ENCODE data around the gene IGSF21. TPM values are rescaled to one million over a fixed set of nuclear protein-coding genes. Genes with fewer than 3 reads are reported as not detected.

IGSF21 gene
- total and polyA plus RNA-seq, 2 donors (not counting 1 experiment from before 2014, with no cell fraction given) = not detected

DNA sequence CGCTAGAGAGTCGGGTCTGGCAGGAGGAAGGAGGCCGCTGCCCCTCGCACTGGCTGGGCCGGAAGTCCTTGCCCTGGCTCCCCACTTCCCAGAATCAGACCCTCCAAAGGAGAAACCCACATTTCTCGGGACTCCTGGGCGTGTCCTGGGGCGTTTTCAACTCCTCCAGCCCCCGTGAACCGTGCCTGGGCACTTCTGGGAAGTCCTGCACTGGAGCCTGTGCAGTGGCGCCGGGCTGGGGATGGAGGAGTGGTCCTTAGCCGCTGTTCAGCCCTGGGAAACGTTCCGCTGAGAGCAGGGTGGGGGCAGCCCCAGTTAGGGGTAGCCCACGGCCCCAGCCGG lies 3.0 kb downstream of the IGSF21 start:
- H2AFZ ChIP-seq (ENCODE audit: insufficient read depth, low read depth, low read length, poor library complexity, severe bottlenecking) = no peak overlapping the region
- TF ChIP-seq, protein P1, sequence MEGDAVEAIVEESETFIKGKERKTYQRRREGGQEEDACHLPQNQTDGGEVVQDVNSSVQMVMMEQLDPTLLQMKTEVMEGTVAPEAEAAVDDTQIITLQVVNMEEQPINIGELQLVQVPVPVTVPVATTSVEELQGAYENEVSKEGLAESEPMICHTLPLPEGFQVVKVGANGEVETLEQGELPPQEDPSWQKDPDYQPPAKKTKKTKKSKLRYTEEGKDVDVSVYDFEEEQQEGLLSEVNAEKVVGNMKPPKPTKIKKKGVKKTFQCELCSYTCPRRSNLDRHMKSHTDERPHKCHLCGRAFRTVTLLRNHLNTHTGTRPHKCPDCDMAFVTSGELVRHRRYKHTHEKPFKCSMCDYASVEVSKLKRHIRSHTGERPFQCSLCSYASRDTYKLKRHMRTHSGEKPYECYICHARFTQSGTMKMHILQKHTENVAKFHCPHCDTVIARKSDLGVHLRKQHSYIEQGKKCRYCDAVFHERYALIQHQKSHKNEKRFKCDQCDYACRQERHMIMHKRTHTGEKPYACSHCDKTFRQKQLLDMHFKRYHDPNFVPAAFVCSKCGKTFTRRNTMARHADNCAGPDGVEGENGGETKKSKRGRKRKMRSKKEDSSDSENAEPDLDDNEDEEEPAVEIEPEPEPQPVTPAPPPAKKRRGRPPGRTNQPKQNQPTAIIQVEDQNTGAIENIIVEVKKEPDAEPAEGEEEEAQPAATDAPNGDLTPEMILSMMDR (IDR thresholded peaks at IDR 0.05) = no peak
- TF ChIP-seq EZH2 (IDR thresholded peaks at IDR 0.05; ENCODE audit: borderline replicate concordance, insufficient read depth, low read depth, low read length, poor library complexity, severe bottlenecking) = no peak
- H3K4me3 ChIP-seq (ENCODE audit: control extremely low read depth in 1 of 5, extremely low read depth in 1 of 5, insufficient read depth in 1 of 5, low read depth in 2 of 5, low read length in 4 of 5) = no peak overlapping the region
- Mint-ChIP-seq H3K4me1 (peaks cover 14% of the 10 kb centered on the region), H3K27me3 (peaks cover 73% of the 10 kb centered on the region), H3K27ac (no peak overlapping the region), H3K9me3 (ENCODE audit: insufficient read depth) (no peaks in the 10 kb centered on the region), H3K4me3 (no peak overlapping the region)
- H3K27ac ChIP-seq (ENCODE audit: low read length in 2 of 2) = no peak overlapping the region
- CTCF ChIA-PET = no interaction called here
- DNase-seq = no peak
- no peaks in the 10 kb centered on the region for H3K79me2 ChIP-seq (ENCODE audit: control insufficient read depth, insufficient read depth, low read length)
- no peak overlapping the region for H3K9ac ChIP-seq (ENCODE audit: low read length)
- peaks cover 3% of the 10 kb centered on the region in 2 donors for H3K4me1 ChIP-seq (ENCODE audit: control insufficient read depth in 2 of 2, insufficient read depth in 2 of 2, low read length in 2 of 2)
- POLR2A ChIA-PET = no interaction called here
- 4% methylated on average over 15 of the region's 17 CpGs for WGBS (ENCODE audit: insufficient coverage)
- intact Hi-C loops (cut with micrococcal nuclease) = no loop called here
- H3K9me3 ChIP-seq (ENCODE audit: control extremely low read depth in 1 of 3, control insufficient read depth in 2 of 3, insufficient read depth in 1 of 3, low read length in 2 of 3) = peaks cover 0 to 4% (median 0%) of the 10 kb centered on the region in 3 donors
- peaks cover 0 to 62% (median 23%) of the 10 kb centered on the region in 4 experiments for H3K27me3 ChIP-seq (replicated peaks in 1 of 4; ENCODE audit: control extremely low read depth in 1 of 4, control insufficient read depth in 3 of 4, insufficient read depth in 4 of 4, low read length in 3 of 4)
- ATAC-seq (ENCODE audit: low read depth) = no peak
- H4K20me1 ChIP-seq (ENCODE audit: control insufficient read depth, insufficient read depth, low read length, poor library complexity, severe bottlenecking) = no peaks in the 10 kb centered on the region
- peak overlapping the region; percentile 27 for H3K4me2 ChIP-seq (replicated peaks; ENCODE audit: low read depth, low read length, poor library complexity, severe bottlenecking)
- H3K36me3 ChIP-seq (replicated peaks in 1 of 2; ENCODE audit: control extremely low read depth in 1 of 2, control insufficient read depth in 1 of 2, extremely low read depth in 1 of 2, insufficient read depth in 2 of 2, low read length in 1 of 2) = no peaks in the 10 kb centered on the region

DNA sequence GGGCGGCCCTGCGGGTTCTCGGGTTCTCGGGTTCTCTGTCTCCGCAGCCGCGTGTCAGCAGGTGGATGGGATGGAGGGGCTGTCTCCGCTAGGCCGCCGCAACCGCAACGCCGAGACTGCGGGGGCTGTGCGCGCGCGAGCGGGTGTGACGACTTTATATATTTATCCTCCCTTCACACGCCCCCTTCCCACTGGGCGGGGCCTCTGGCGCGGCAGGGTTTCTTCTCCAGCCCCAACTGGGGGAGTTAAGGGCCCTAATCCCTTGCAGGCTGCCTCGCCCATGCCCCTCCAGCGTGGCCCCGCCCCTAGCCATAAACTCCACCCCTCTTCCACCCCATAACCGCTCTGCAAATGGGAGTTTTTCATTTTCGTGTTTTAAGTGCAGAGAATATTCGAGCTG lies 3.4 kb downstream of the IGSF21 start:
- POLR2A ChIA-PET = no interaction called here
- peaks cover 14% of the 10 kb centered on the region for H3K4me1 Mint-ChIP-seq
- H3K4me3 Mint-ChIP-seq = no peak overlapping the region

More for the DNA sequence above, 3.4 kb downstream of the IGSF21 start:
- Histone ChIP-seq H4K20me1 (ENCODE audit: control insufficient read depth, insufficient read depth, low read length, poor library complexity, severe bottlenecking) (no peaks in the 10 kb centered on the region), H3K27ac (ENCODE audit: low read length in 2 of 2) (no peak overlapping the region), H3K9ac (ENCODE audit: low read length) (no peak overlapping the region), H3K4me2 (replicated peaks; ENCODE audit: low read depth, low read length, poor library complexity, severe bottlenecking) (peak overlapping the region; percentile 27), H3K4me3 (ENCODE audit: control extremely low read depth in 1 of 5, extremely low read depth in 1 of 5, insufficient read depth in 1 of 5, low read depth in 2 of 5, low read length in 4 of 5) (no peak overlapping the region), H3K36me3 (replicated peaks in 1 of 2; ENCODE audit: control extremely low read depth in 1 of 2, control insufficient read depth in 1 of 2, extremely low read depth in 1 of 2, insufficient read depth in 2 of 2, low read length in 1 of 2) (no peaks in the 10 kb centered on the region), H3K9me3 (ENCODE audit: control extremely low read depth in 1 of 3, control insufficient read depth in 2 of 3, insufficient read depth in 1 of 3, low read length in 2 of 3) (peaks cover 0 to 4% (median 0%) of the 10 kb centered on the region in 3 donors), H2AFZ (ENCODE audit: insufficient read depth, low read depth, low read length, poor library complexity, severe bottlenecking) (no peak overlapping the region), H3K4me1 (ENCODE audit: control insufficient read depth in 2 of 2, insufficient read depth in 2 of 2, low read length in 2 of 2) (peaks cover 3% of the 10 kb centered on the region in 2 donors), H3K79me2 (ENCODE audit: control insufficient read depth, insufficient read depth, low read length) (no peaks in the 10 kb centered on the region), H3K27me3 (replicated peaks in 1 of 4; ENCODE audit: control extremely low read depth in 1 of 4, control insufficient read depth in 3 of 4, insufficient read depth in 4 of 4, low read length in 3 of 4) (peaks cover 0 to 58% (median 23%) of the 10 kb centered on the region in 4 experiments)
- ATAC-seq (ENCODE audit: low read depth) = no peak
- DNase-seq = no peak
- TF ChIP-seq, protein P1 (IDR thresholded peaks at IDR 0.05) = no peak
- TF ChIP-seq EZH2 (IDR thresholded peaks at IDR 0.05; ENCODE audit: borderline replicate concordance, insufficient read depth, low read depth, low read length, poor library complexity, severe bottlenecking) = no peak
- WGBS (ENCODE audit: insufficient coverage) = 3% methylated on average over 18 of the region's 30 CpGs
- Mint-ChIP-seq H3K27ac (no peak overlapping the region), H3K9me3 (ENCODE audit: insufficient read depth) (no peaks in the 10 kb centered on the region), H3K27me3 (peaks cover 72% of the 10 kb centered on the region)
- CTCF ChIA-PET = no interaction called here
- intact Hi-C loops (cut with micrococcal nuclease) = no loop called here
